GM10248 (cell line): Measurements from ENCODE around the gene BORCS6.
A peak's percentile ranks its signal among the peaks of the same experiment; 100 is the strongest.

Experiments
- CTCF ChIA-PET: fragments of 300-600 bp; sonication (Branson Sonifier 250); formaldehyde crosslinking; extraction: SDS; loops from one replicate; lab custom pipeline; 2021; ENCODE audit warnings: antibody characterized with exemption; lab: Yijun Ruan, JAX
- POLR2A ChIA-PET: fragments of 350-650 bp; sonication (Branson Sonifier 250); formaldehyde crosslinking; extraction: SDS; loops from one replicate; lab custom pipeline; 2020; ENCODE audit warnings: antibody characterized with exemption; lab: Yijun Ruan, JAX
- DNase-seq: peaks from one replicate; pipeline ENCODE4 v3.0.0; 2012; ENCODE audit errors: extremely low spot score
- CTCF ChIP-seq: IDR thresholded peaks from 2 replicates; pipeline ENCODE4 v1.5.1; 2012; ENCODE audit warnings: mild to moderate bottlenecking, low read depth; ENCODE audit errors: extremely low read depth, missing control alignments, control extremely low read depth

Gene BORCS6

GRCh38 chr17:8231701-8232100 lies 41.7 kb upstream of the BORCS6 start:
- TF ChIP-seq CTCF, result no peak
- DNase-seq, result no peak
- ChIA-PET POLR2A (no interaction called here), CTCF (no interaction called here)

GRCh38 chr17:8227238-8227581 lies 37.2 kb upstream of the BORCS6 start:
- CTCF ChIA-PET, result interaction anchor here (1.6 to 7.0 kb wide), 2 partner anchors 10 to 19 kb away, joined by 3 to 42 read pairs; no protein-coding TSS in a partner anchor

GRCh38 chr17:8226536-8227237 lies 36.7 kb upstream of the BORCS6 start:
- no peak for TF ChIP-seq CTCF
- peak; percentile 65 for DNase-seq
- ChIA-PET POLR2A (interaction anchor here (1.8 kb wide), 1 partner anchor 21 kb away, joined by 5 read pairs; the partner anchor contains the start of gene CTC1), CTCF (interaction anchor here (1.6 to 7.0 kb wide), 2 partner anchors 10 to 20 kb away, joined by 3 to 42 read pairs; no protein-coding TSS in a partner anchor)

More at GRCh38 chr17:8227238-8227581, 37.2 kb upstream of the BORCS6 start:
- DNase-seq, result no peak
- no peak for TF ChIP-seq CTCF
- POLR2A ChIA-PET, result interaction anchor here (1.8 kb wide), 1 partner anchor 20 kb away, joined by 5 read pairs; the partner anchor contains the start of gene CTC1

- ChIA-PET CTCF (interaction anchor here (1.5 to 7.0 kb wide), 2 partner anchors 11 to 158 kb away, joined by 6 to 42 read pairs; no protein-coding TSS in a partner anchor), POLR2A (interaction anchor here (1.8 kb wide), 1 partner anchor 22 kb away, joined by 5 read pairs; the partner anchor contains the start of gene CTC1)
- DNase-seq, result no peak
- TF ChIP-seq CTCF, result no peak
Measured at GRCh38 chr17:8225813-8226535, 36.0 kb upstream of the BORCS6 start.

GRCh38 chr17:8224891-8225812 lies 35.2 kb upstream of the BORCS6 start:
- CTCF ChIA-PET, result interaction anchor here (0.9 to 7.0 kb wide), 4 partner anchors 12 to 159 kb away, joined by 3 to 42 read pairs (median 8); no protein-coding TSS in a partner anchor
- POLR2A ChIA-PET, result interaction anchor here (0.6 to 3.9 kb wide), 5 partner anchors 14 to 75 kb away, joined by 3 to 18 read pairs (median 5); partner anchors contain the start of genes AURKB, BORCS6 and CTC1
- TF ChIP-seq CTCF, result no peak
- no peak for DNase-seq
